GM23338 (cell line): ENCODE measurements around the gene FAAP100. TPM values are rescaled to one million over a fixed set of nuclear protein-coding genes. Genes with fewer than 3 reads are reported as not detected.

Source experiments
- ATAC-seq: fragments of 200-7000 bp; cut with Tn5 transposase; 3 replicates; pipeline ENCODE4 v1.9.1; 2020
- DNase-seq: peaks from one replicate; pipeline ENCODE4 v3.0.0-alpha.2; 2015; ENCODE audit warnings: low spot score
- H2AFZ ChIP-seq: fragments of 200-600 bp; sonication (generic); 2 replicates; pipeline ENCODE4 v1.8.0; 2016; ENCODE audit warnings: antibody characterized with exemption, mild to moderate bottlenecking, moderate library complexity
- H3F3A ChIP-seq: fragments of 200-600 bp; sonication (generic); replicated peaks from 2 replicates; pipeline ENCODE4 v1.8.0; 2017; ENCODE audit warnings: antibody characterized with exemption, mixed run types, low read depth
- H3K27ac ChIP-seq: fragments of 200-600 bp; sonication (generic); 2 replicates; pipeline ENCODE4 v1.6.1; 2016; ENCODE audit warnings: low read depth
- H3K27me3 ChIP-seq: fragments of 200-600 bp; sonication (generic); 2 replicates; pipeline ENCODE4 v1.8.0; 2016; ENCODE audit warnings: mild to moderate bottlenecking, mixed run types, moderate library complexity; ENCODE audit not compliant: insufficient read depth
- H3K36me3 ChIP-seq: fragments of 200-600 bp; sonication (generic); 2 replicates; pipeline ENCODE4 v1.8.0; 2016; ENCODE audit warnings: mild to moderate bottlenecking; ENCODE audit not compliant: insufficient read depth
- H3K4me1 ChIP-seq: fragments of 200-600 bp; sonication (generic); 2 replicates; pipeline ENCODE4 v1.8.0; 2016; ENCODE audit warnings: mild to moderate bottlenecking, moderate library complexity; ENCODE audit not compliant: insufficient read depth
- H3K4me2 ChIP-seq: fragments of 200-600 bp; sonication (generic); 2 replicates; pipeline ENCODE4 v1.7.1; 2017; ENCODE audit warnings: mixed run types
- H3K4me3 ChIP-seq: fragments of 200-600 bp; sonication (generic); 2 replicates; pipeline ENCODE4 v1.6.1; 2016; ENCODE audit warnings: mixed run types
- H3K79me2 ChIP-seq: fragments of 200-600 bp; sonication (generic); replicated peaks from 2 replicates; pipeline ENCODE4 v1.8.0; 2017; ENCODE audit warnings: mild to moderate bottlenecking; ENCODE audit not compliant: insufficient read depth
- H3K9me2 ChIP-seq: fragments of 200-600 bp; sonication (generic); 2 replicates; pipeline ENCODE4 v1.8.0; 2017; ENCODE audit not compliant: insufficient read depth
- H4K20me1 ChIP-seq: fragments of 200-600 bp; sonication (generic); replicated peaks from 2 replicates; pipeline ENCODE4 v1.8.0; 2017; ENCODE audit warnings: mild to moderate bottlenecking; ENCODE audit not compliant: insufficient read depth
- H3K27ac Mint-ChIP-seq: 2 replicates; pipeline ENCODE4 v1.8.0; 2020; ENCODE audit warnings: inconsistent platforms, mild to moderate bottlenecking, moderate library complexity, mixed read lengths
- H3K27me3 Mint-ChIP-seq: 3 replicates; pipeline ENCODE4 v1.8.0; 2022; ENCODE audit warnings: low read depth, mild to moderate bottlenecking, moderate library complexity, mixed read lengths, inconsistent platforms; ENCODE audit not compliant: insufficient read depth, poor library complexity
- H3K36me3 Mint-ChIP-seq: 3 replicates; pipeline ENCODE4 v1.8.0; 2021; ENCODE audit warnings: low read depth, mild to moderate bottlenecking, inconsistent platforms, moderate library complexity, mixed read lengths
- H3K4me1 Mint-ChIP-seq: 3 replicates; pipeline ENCODE4 v1.8.0; 2020; ENCODE audit warnings: mild to moderate bottlenecking, inconsistent platforms, mixed read lengths
- H3K4me3 Mint-ChIP-seq: 3 replicates; pipeline ENCODE4 v1.8.0; 2021; ENCODE audit warnings: moderate library complexity, mild to moderate bottlenecking, inconsistent platforms, mixed read lengths
- H3K9me3 Mint-ChIP-seq: 3 replicates; pipeline ENCODE4 v1.8.0; 2020; ENCODE audit warnings: moderate library complexity, mild to moderate bottlenecking, inconsistent platforms, mixed read lengths
- CREB1 ChIP-seq: fragments of 250-450 bp; sonication (Bioruptor Pico); IDR thresholded peaks from 2 replicates; pipeline ENCODE4 v1.5.0; 2020; ENCODE audit warnings: low read depth, mild to moderate bottlenecking, moderate library complexity
- CTCF ChIP-seq, 2 experiments: fragments of 200-600 bp in 1 of 2; sonication (generic) in 1 of 2; conservative IDR thresholded peaks; 2 replicates each; pipeline versions ENCODE4 v1.5.1 to v1.6.1; 2016 to 2017; ENCODE audit warnings: antibody characterized with exemption in 2 of 2, low read depth in 2 of 2, mild to moderate bottlenecking in 2 of 2, moderate library complexity in 1 of 2
- ETS1 ChIP-seq: IDR thresholded peaks from 2 replicates; pipeline ENCODE4 v1.6.1; 2016; ENCODE audit warnings: antibody characterized with exemption
- EZH2phosphoT487 ChIP-seq: fragments of 200-600 bp; sonication (generic); IDR thresholded peaks from one replicate; pipeline ENCODE4 v1.8.1; 2018; ENCODE audit warnings: antibody characterized with exemption; ENCODE audit not compliant: unreplicated experiment
- NANOG ChIP-seq: IDR thresholded peaks from 2 replicates; pipeline ENCODE4 v1.6.1; 2016; ENCODE audit warnings: antibody characterized with exemption, borderline replicate concordance
- POLR2AphosphoS5 ChIP-seq: IDR thresholded peaks from 2 replicates; pipeline ENCODE4 v1.6.1; 2016; ENCODE audit warnings: antibody characterized with exemption, low read depth
- REST ChIP-seq: IDR thresholded peaks from one replicate; pipeline ENCODE4 v1.6.1; 2018; ENCODE audit warnings: antibody characterized with exemption; ENCODE audit not compliant: unreplicated experiment
- STAT1 ChIP-seq: IDR thresholded peaks from one replicate; pipeline ENCODE4 v1.6.1; 2016; ENCODE audit warnings: antibody characterized with exemption; ENCODE audit not compliant: unreplicated experiment
- ZNF114 ChIP-seq: fragments of 250-450 bp; sonication (Bioruptor Pico); IDR thresholded peaks from 2 replicates; pipeline ENCODE4 v1.5.0; 2020; ENCODE audit warnings: mild to moderate bottlenecking, moderate library complexity
- ZNF331 ChIP-seq: fragments of 250-450 bp; sonication (Bioruptor Pico); IDR thresholded peaks from 2 replicates; pipeline ENCODE4 v1.5.0; 2020; ENCODE audit warnings: low read depth, mild to moderate bottlenecking, moderate library complexity
- polyA plus RNA-seq: library from polyadenylated mRNA; unstranded; fragments of >200 nt; fragmentation: Nextera tagmentation; extraction: Ambion mirVana; gene quantifications from 2 replicates; pipeline ENCODE4 v1.2.1, GENCODE V29; 2016
- total RNA-seq: library from RNA; depleted of rRNA; stranded (reverse); fragments of >200 nt; shearing (Covaris generic); gene quantifications from 2 replicates; pipeline ENCODE4 v1.2.3, GENCODE V29; 2014

Gene FAAP100
- total and polyA plus RNA-seq, 2 experiments from 2014 or later: 16.0 to 50.5 TPM

- TF ChIP-seq ETS1 (no peak), REST (no peak), CREB1 (CRISPR knock-in tag) (no peak), POLR2AphosphoS5 (no peak), ZNF331 (CRISPR knock-in tag) (no peak), ZNF114 (CRISPR knock-in tag) (no peak), CTCF (conservative IDR thresholded peaks at IDR 0.05; ENCODE audit: low read depth in 2 of 2) (no peak), EZH2phosphoT487 (no peak), NANOG (no peak)
These were observed 16.5 kb downstream of the FAAP100 start (continued) for GRCh38 chr17:81535480-81536298.

GRCh38 chr17:81535007-81535328, 17.2 kb downstream of the FAAP100 start:
- Mint-ChIP-seq H3K4me3 (no peak overlapping the region), H3K27ac (no peak overlapping the region), H3K27me3 (peaks cover 25% of the 10 kb centered on the region), H3K36me3 (no peaks in the 10 kb centered on the region), H3K4me1 (peaks cover 7% of the 10 kb centered on the region), H3K9me3 (no peaks in the 10 kb centered on the region; the same call in 2 of the 3 replicates)
- H3K79me2 ChIP-seq: no peaks in the 10 kb centered on the region
- H3K4me1 ChIP-seq: no peaks in the 10 kb centered on the region
- no peak for DNase-seq
- H3K4me2 ChIP-seq: no peak overlapping the region
- H3K9me2 ChIP-seq: 0 out of 2 replicates have a peak, but pooled peaks cover 4% of the 10 kb centered on the region
- H3F3A ChIP-seq: no peaks in the 10 kb centered on the region
- no peak overlapping the region for H3K27ac ChIP-seq
- H3K4me3 ChIP-seq: no peak overlapping the region
- no peak for ATAC-seq
- no peak overlapping the region for H2AFZ ChIP-seq
- H4K20me1 ChIP-seq: no peaks in the 10 kb centered on the region
- TF ChIP-seq ETS1: no peak
- no peak for TF ChIP-seq STAT1
- H3K36me3 ChIP-seq: no peaks in the 10 kb centered on the region
- H3K27me3 ChIP-seq: peaks cover 22% of the 10 kb centered on the region
